ENCODE measurements around the gene PCDHA3.
"Not testable (repeated sequence)": the region's sequence is repeated elsewhere in the genome, so short reads cannot be mapped to it uniquely, and the experiment has no call there.

DNA sequence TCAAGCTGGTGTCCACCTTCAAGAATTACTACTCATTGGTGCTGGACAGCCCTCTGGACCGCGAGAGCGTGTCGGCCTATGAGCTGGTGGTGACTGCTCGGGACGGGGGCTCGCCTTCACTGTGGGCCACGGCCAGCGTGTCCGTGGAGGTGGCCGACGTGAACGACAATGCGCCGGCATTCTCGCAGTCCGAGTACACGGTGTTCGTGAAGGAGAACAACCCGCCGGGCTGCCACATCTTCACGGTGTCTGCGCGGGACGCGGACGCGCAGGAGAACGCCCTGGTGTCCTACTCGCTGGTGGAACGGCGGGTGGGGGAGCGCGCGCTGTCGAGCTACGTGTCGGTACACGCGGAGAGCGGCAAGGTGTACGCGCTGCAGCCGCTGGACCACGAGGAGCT is 1.5 kb downstream of the PCDHA3 start:
- TF ChIP-seq EZH2 (IDR thresholded peaks at IDR 0.05); POLR2AphosphoS5 (IDR thresholded peaks at IDR 0.05; ENCODE audit: borderline replicate concordance, low read depth, low read length): not testable (repeated sequence)

Data from SK-N-MC (cell line).